Tibial nerve (tissue), 4 donors: ENCODE data around the gene TINCR.

Source experiments
- CTCF ChIP-seq, 5 experiments: fragments of 200-600 bp in 3 of 5; fragments of 450-650 bp in 2 of 5; sonication (generic) in 3 of 5; IDR thresholded peaks; one replicate each; pipeline ENCODE4 v1.5.1; 2016 to 2019; ENCODE audit warnings: antibody characterized with exemption in 5 of 5, mild to moderate bottlenecking in 3 of 5, moderate library complexity in 2 of 5
- EP300 ChIP-seq, 2 donors: sonication (generic); formaldehyde crosslinking; IDR thresholded peaks; one replicate each; pipeline ENCODE4 v1.6.1; 2017; ENCODE audit warnings: antibody characterized with exemption in 2 of 2, mild to moderate bottlenecking in 1 of 2

- TF ChIP-seq CTCF (IDR thresholded peaks at IDR 0.05) (no peak), EP300 (IDR thresholded peaks at IDR 0.05) (no peak)
Observed at GRCh38 chr19:5554828-5555227, 12.9 kb downstream of the TINCR start.
